Activated T-cell treated with anti-CD3 and anti-CD28 coated beads, Interleukin-2, amount 50 U/mL, for 72 hours (primary cell): Measurements from ENCODE around the gene KDM5A. TPM values are rescaled to one million over a fixed set of nuclear protein-coding genes. Genes with fewer than 3 reads are reported as not detected.
A peak's percentile ranks its signal among the peaks of the same experiment; 100 is the strongest.
"Not testable (repeated sequence)": the region's sequence is repeated elsewhere in the genome, so short reads cannot be mapped to it uniquely, and the experiment has no call there.

Experiments
- ATAC-seq, 2 donors: fragments of 150-1000 bp; cut with Tn5 transposase; replicated peaks in 1 of 2; 2 replicates each; pipeline ENCODE4 v1.10.0; 2021; ENCODE audit warnings: moderate library complexity in 2 of 2, mild to moderate bottlenecking in 1 of 2
- DNase-seq, 2 donors: peaks; one replicate each; pipeline ENCODE4 v3.0.0; 2021 to 2022; ENCODE audit warnings: mixed read lengths in 1 of 2
- H3K27ac Mint-ChIP-seq: one replicate; pipeline ENCODE4 v1.8.0; 2022; ENCODE audit warnings: mild to moderate bottlenecking, moderate library complexity, mixed read lengths
- H3K27me3 Mint-ChIP-seq: one replicate; pipeline ENCODE4 v1.8.0; 2022; ENCODE audit warnings: low read depth, mixed read lengths
- H3K36me3 Mint-ChIP-seq, 2 donors: one replicate each; pipeline ENCODE4 v1.8.0; 2022; ENCODE audit warnings: mixed read lengths in 2 of 2, mild to moderate bottlenecking in 1 of 2; ENCODE audit not compliant: insufficient read depth in 2 of 2
- H3K4me1 Mint-ChIP-seq: one replicate; pipeline ENCODE4 v1.8.0; 2022; ENCODE audit warnings: low read depth, mixed read lengths
- H3K4me3 Mint-ChIP-seq, 2 donors: one replicate each; pipeline ENCODE4 v1.8.0; 2022; ENCODE audit warnings: mild to moderate bottlenecking in 2 of 2, mixed read lengths in 2 of 2, moderate library complexity in 2 of 2
- H3K9me3 Mint-ChIP-seq, 2 donors: one replicate each; pipeline ENCODE4 v1.8.0; 2022; ENCODE audit warnings: mixed read lengths in 2 of 2
- total RNA-seq, 2 donors: library from RNA; stranded (reverse); gene quantifications; one replicate each; pipeline ENCODE4 v1.2.3, GENCODE V29; 2022

The KDM5A gene
- total RNA-seq = 100 to 1,000 TPM in 1 of 2 donors, 10 to 100 TPM in 1; 75.0 to 103 TPM

GRCh38 chr12:389142-390096 lies at the start of gene KDM5A:
Gene KDM5A (minus strand): TSS chr12:389320. CDS start chr12:389091, 229 bp downstream.
- peak; percentile 89 to 93 for DNase-seq
- Mint-ChIP-seq H3K27me3 (no peaks in the 10 kb centered on the region), H3K27ac (peak within 1 kb of the TSS; percentile 90), H3K4me1 (peaks cover 36% of the 10 kb centered on the region), H3K36me3 (peaks cover 11 to 12% of the 10 kb centered on the region in 2 donors), H3K9me3 (no peaks in the 10 kb centered on the region), H3K4me3 (peak within 1 kb of the TSS; percentile 97 to 98)
- peak; percentile 98 for ATAC-seq

GRCh38 chr12:435737-436136 lies 46.6 kb upstream of the KDM5A start:
- H3K9me3 Mint-ChIP-seq, H3K27me3 Mint-ChIP-seq, DNase-seq, H3K4me3 Mint-ChIP-seq, H3K27ac Mint-ChIP-seq, H3K4me1 Mint-ChIP-seq, ATAC-seq: not testable (repeated sequence)
- peaks cover 8 to 14% of the 10 kb centered on the region in 2 donors for H3K36me3 Mint-ChIP-seq

- DNase-seq = no peak
- H3K27ac Mint-ChIP-seq = peak overlapping the region; percentile 41
- H3K4me3 Mint-ChIP-seq = no peak overlapping the region
- ATAC-seq = no peak
- no peaks in the 10 kb centered on the region for H3K4me1 Mint-ChIP-seq
- H3K27me3 Mint-ChIP-seq = no peaks in the 10 kb centered on the region
- no peaks in the 10 kb centered on the region for H3K9me3 Mint-ChIP-seq
- H3K36me3 Mint-ChIP-seq = peaks cover 4 to 15% of the 10 kb centered on the region in 2 donors
Observed at GRCh38 chr12:422526-422925, 33.4 kb upstream of the KDM5A start.

GRCh38 chr12:418432-418831 lies 29.3 kb upstream of the KDM5A start:
- no peaks in the 10 kb centered on the region for H3K9me3 Mint-ChIP-seq
- no peak for DNase-seq
- ATAC-seq = no peak
- no peak overlapping the region for H3K4me3 Mint-ChIP-seq
- H3K36me3 Mint-ChIP-seq = peaks cover 10 to 22% of the 10 kb centered on the region in 2 donors
- no peak overlapping the region for H3K27ac Mint-ChIP-seq
- no peaks in the 10 kb centered on the region for H3K4me1 Mint-ChIP-seq
- no peaks in the 10 kb centered on the region for H3K27me3 Mint-ChIP-seq

GRCh38 chr12:414859-415258 lies 25.7 kb upstream of the KDM5A start:
- H3K36me3 Mint-ChIP-seq = peaks cover 7 to 30% of the 10 kb centered on the region in 2 donors
- no peak for ATAC-seq
- H3K4me1 Mint-ChIP-seq = no peaks in the 10 kb centered on the region
- H3K9me3 Mint-ChIP-seq = no peaks in the 10 kb centered on the region
- H3K27me3 Mint-ChIP-seq = no peaks in the 10 kb centered on the region
- H3K4me3 Mint-ChIP-seq = no peak overlapping the region
- no peak overlapping the region for H3K27ac Mint-ChIP-seq
- no peak for DNase-seq

- Mint-ChIP-seq H3K27ac (no peak overlapping the region), H3K27me3 (no peaks in the 10 kb centered on the region), H3K4me3 (no peak overlapping the region), H3K36me3 (no peaks in the 10 kb centered on the region), H3K9me3 (no peaks in the 10 kb centered on the region), H3K4me1 (peaks cover 5% of the 10 kb centered on the region)
- ATAC-seq (no peak), DNase-seq (peak; percentile 9 to 11)
Observed at GRCh38 chr12:402029-402389, 12.9 kb upstream of the KDM5A start.

- H3K9me3 Mint-ChIP-seq = no peaks in the 10 kb centered on the region
- H3K27me3 Mint-ChIP-seq = no peaks in the 10 kb centered on the region
- H3K27ac Mint-ChIP-seq = no peak within 1 kb of the TSS
- DNase-seq (peak; percentile 94 to 96), ATAC-seq (peak; percentile 99)
- H3K4me1 Mint-ChIP-seq = peaks cover 5% of the 10 kb centered on the region
- H3K36me3 Mint-ChIP-seq = no peaks in the 10 kb centered on the region
- H3K4me3 Mint-ChIP-seq = no peak within 1 kb of the TSS
Observed at GRCh38 chr12:401235-402028, 12.3 kb upstream of the KDM5A start, which contains the start of gene CCDC77. Gene CCDC77 (plus strand): TSS chr12:401644. CDS start chr12:409384, 7,740 bp downstream.

GRCh38 chr12:400828-401227 lies 11.7 kb upstream of the KDM5A start:
- Mint-ChIP-seq H3K27me3 (no peaks in the 10 kb centered on the region), H3K27ac (no peak overlapping the region), H3K4me3 (no peak overlapping the region), H3K36me3 (no peaks in the 10 kb centered on the region), H3K4me1 (peaks cover 5% of the 10 kb centered on the region), H3K9me3 (no peaks in the 10 kb centered on the region)
- DNase-seq = no peak
- ATAC-seq = no peak

GRCh38 chr12:388541-389141 lies 479 bp downstream of the KDM5A start:
- peak overlapping the region; percentile 90 for H3K27ac Mint-ChIP-seq
- DNase-seq (peak; percentile 52 to 59), ATAC-seq (peak; percentile 32 to 44)
- H3K9me3 Mint-ChIP-seq = no peaks in the 10 kb centered on the region
- H3K36me3 Mint-ChIP-seq = peaks cover 14 to 15% of the 10 kb centered on the region in 2 donors
- H3K4me1 Mint-ChIP-seq = peaks cover 42% of the 10 kb centered on the region
- no peaks in the 10 kb centered on the region for H3K27me3 Mint-ChIP-seq
- peak overlapping the region; percentile 97 to 98 for H3K4me3 Mint-ChIP-seq

- no peak for ATAC-seq
- Mint-ChIP-seq H3K36me3 (peaks cover 14 to 19% of the 10 kb centered on the region in 2 donors), H3K4me3 (peak overlapping the region; percentile 97 to 98), H3K4me1 (peaks cover 42% of the 10 kb centered on the region), H3K27ac (peak overlapping the region; percentile 90), H3K27me3 (no peaks in the 10 kb centered on the region), H3K9me3 (no peaks in the 10 kb centered on the region)
- DNase-seq = no peak
Observed at GRCh38 chr12:388012-388411, 1.1 kb downstream of the KDM5A start.

- Mint-ChIP-seq H3K9me3 (no peaks in the 10 kb centered on the region), H3K27ac (peak overlapping the region; percentile 28), H3K4me1 (peaks cover 42% of the 10 kb centered on the region), H3K4me3 (peak overlapping the region; percentile 93 to 98), H3K36me3 (peaks cover 14 to 22% of the 10 kb centered on the region in 2 donors), H3K27me3 (no peaks in the 10 kb centered on the region)
- ATAC-seq (no peak), DNase-seq (no peak)
Observed at GRCh38 chr12:386651-387050, 2.5 kb downstream of the KDM5A start.

GRCh38 chr12:370739-371485 lies 18.2 kb downstream of the KDM5A start:
- Mint-ChIP-seq H3K9me3 (peaks cover 10% of the 10 kb centered on the region in 2 donors), H3K36me3 (peaks cover 28 to 64% of the 10 kb centered on the region in 2 donors)
- H3K27me3 Mint-ChIP-seq, H3K4me1 Mint-ChIP-seq, H3K4me3 Mint-ChIP-seq, ATAC-seq, DNase-seq, H3K27ac Mint-ChIP-seq: not testable (repeated sequence)
